Activated CD8-positive, alpha-beta memory T cell treated with anti-CD3 and anti-CD28 coated beads for 4 hours (primary cell): Measurements from ENCODE around the gene SLC35F3.
"Not testable (repeated sequence)": the region's sequence is repeated elsewhere in the genome, so short reads cannot be mapped to it uniquely, and the experiment has no call there.

ENCODE experiments used
- DNase-seq, 2 donors: peaks; one replicate each; pipeline ENCODE4 v3.0.0-alpha.2; 2020; ENCODE audit warnings: low read depth in 2 of 2

Gene SLC35F3

GRCh38 chr1:234320069-234320468, 415.6 kb downstream of the SLC35F3 start:
- no peak for DNase-seq

- no peak for DNase-seq
Measured at GRCh38 chr1:234320549-234320948, 416.1 kb downstream of the SLC35F3 start.

- no peak for DNase-seq
Measured at GRCh38 chr1:234321231-234321630, 416.8 kb downstream of the SLC35F3 start.

GRCh38 chr1:234322097-234322496, 417.6 kb downstream of the SLC35F3 start:
- no peak for DNase-seq

GRCh38 chr1:234322979-234323378, 418.5 kb downstream of the SLC35F3 start:
- DNase-seq, result no peak

GRCh38 chr1:234324821-234325220, 420.3 kb downstream of the SLC35F3 start:
- no peak for DNase-seq

- no peak for DNase-seq
Measured at GRCh38 chr1:234325878-234326496, 421.5 kb downstream of the SLC35F3 start.

- DNase-seq, result peak; percentile 33 to 45
Measured at GRCh38 chr1:234326497-234327366, 422.3 kb downstream of the SLC35F3 start.

GRCh38 chr1:234327577-234328164, 423.2 kb downstream of the SLC35F3 start:
- no peak for DNase-seq

- DNase-seq, result no peak
Measured at GRCh38 chr1:234330843-234331215, 426.4 kb downstream of the SLC35F3 start.

GRCh38 chr1:234331507-234331906, 427.0 kb downstream of the SLC35F3 start:
- DNase-seq, result no peak

- no peak for DNase-seq
Measured at GRCh38 chr1:234336359-234336758, 431.9 kb downstream of the SLC35F3 start.

GRCh38 chr1:234337233-234337632, 432.8 kb downstream of the SLC35F3 start:
- no peak for DNase-seq

GRCh38 chr1:234340528-234340927, 436.1 kb downstream of the SLC35F3 start:
- DNase-seq, result no peak

- no peak for DNase-seq
Measured at GRCh38 chr1:234342774-234343173, 438.3 kb downstream of the SLC35F3 start.

- no peak for DNase-seq
Measured at GRCh38 chr1:234345237-234345636, 440.8 kb downstream of the SLC35F3 start.

GRCh38 chr1:234348964-234349363, 444.5 kb downstream of the SLC35F3 start:
- DNase-seq, result no peak

GRCh38 chr1:234355782-234356510, 451.5 kb downstream of the SLC35F3 start:
- DNase-seq, result no peak

GRCh38 chr1:234356615-234357269, 452.3 kb downstream of the SLC35F3 start:
- DNase-seq, result not testable (repeated sequence)

GRCh38 chr1:234357831-234358230, 453.4 kb downstream of the SLC35F3 start:
- no peak for DNase-seq

GRCh38 chr1:234361102-234361603, 456.7 kb downstream of the SLC35F3 start:
- DNase-seq, result no peak
